ENCODE measurements around the gene UGDH.
"Not testable (repeated sequence)": the region's sequence is repeated elsewhere in the genome, so short reads cannot be mapped to it uniquely, and the experiment has no call there.

The UGDH gene

DNA sequence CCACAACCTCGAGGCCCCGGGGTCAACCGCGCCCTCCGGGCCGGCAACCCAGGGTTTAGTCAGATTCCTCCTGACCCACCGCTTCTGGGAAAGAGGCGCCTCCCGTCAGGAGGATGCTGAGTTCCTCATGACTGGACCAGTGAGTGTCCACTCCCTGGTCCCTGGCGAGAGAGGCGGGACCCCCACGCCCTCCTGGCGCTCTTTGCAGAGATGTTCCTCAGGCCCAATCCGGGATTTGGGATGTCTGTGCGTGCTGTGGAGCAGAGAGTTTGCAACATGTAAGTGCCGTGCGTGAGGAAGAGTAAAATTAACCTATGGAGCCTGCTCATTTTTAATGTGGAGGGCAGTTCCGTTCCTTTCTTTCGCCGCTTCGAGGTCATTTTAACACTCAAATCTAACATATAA is 824 bp upstream of the UGDH start:
- no peak for DNase-seq

GRCh38 chr4:39526765-39527295 is 409 bp downstream of the UGDH start:
- DNase-seq, result no peak

- DNase-seq, result no peak
Measured at GRCh38 chr4:39525822-39526690, 1.2 kb downstream of the UGDH start.

DNA sequence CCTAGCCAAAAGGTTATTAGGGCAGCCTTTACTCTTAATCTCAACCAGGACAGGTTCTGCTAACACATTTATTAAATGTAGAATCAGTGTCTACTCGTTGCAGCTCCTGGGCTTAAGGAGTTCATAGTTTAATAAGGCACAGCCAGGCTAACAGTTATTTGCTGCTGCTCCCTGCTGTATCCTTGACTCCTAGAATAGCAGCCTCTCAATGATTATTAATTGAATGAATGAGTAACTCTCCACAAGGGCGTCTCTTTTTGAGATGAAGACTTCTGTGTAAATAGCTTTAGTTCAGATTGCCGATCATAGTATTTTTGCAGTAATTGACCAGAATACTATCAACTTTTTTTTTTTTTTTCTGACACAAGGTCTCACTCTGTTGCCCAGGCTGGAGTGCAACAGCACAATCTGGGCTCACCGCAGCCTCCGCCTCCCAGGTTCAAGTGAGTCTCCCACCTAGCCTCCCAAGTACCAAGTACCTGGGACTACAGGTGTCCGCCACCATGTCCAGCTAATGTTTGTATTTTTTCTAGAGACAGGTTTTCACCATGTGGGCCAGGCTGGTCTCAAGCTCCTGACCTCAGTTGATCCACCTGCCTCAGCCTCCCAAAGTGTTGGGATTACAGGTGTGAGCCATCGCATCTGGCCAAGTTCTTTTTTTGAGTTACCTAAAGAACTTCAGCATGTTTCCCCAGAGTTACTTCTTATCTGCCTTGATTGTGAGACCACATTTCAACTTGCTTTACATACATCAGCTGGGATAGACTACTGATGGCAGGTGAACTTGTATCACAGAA is 2.9 kb downstream of the UGDH start:
- no peak for DNase-seq

- DNase-seq, result no peak
Measured at GRCh38 chr4:39522068-39522467, 5.2 kb downstream of the UGDH start.

- no peak for DNase-seq
Measured at GRCh38 chr4:39521253-39521919, 5.9 kb downstream of the UGDH start.

DNA sequence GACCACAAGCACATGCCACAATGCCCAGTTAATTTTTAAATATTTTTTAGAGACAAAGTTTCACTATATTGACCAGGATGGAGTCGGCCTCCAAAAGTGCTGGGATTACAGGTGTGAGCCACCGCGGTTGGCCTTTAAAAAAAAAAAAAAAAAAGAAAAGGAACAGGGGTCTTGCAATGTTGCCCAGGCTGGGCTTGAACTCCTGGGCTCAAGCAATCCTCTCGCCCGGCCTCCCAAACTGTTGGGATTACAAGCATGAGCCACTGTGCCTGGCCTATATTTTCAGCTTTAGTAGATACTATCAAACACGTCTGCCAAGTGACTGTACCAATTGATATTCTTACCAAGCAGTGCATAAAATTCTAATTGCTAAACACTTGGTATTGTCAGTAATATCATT is 8.8 kb downstream of the UGDH start:
- no peak for DNase-seq

DNA sequence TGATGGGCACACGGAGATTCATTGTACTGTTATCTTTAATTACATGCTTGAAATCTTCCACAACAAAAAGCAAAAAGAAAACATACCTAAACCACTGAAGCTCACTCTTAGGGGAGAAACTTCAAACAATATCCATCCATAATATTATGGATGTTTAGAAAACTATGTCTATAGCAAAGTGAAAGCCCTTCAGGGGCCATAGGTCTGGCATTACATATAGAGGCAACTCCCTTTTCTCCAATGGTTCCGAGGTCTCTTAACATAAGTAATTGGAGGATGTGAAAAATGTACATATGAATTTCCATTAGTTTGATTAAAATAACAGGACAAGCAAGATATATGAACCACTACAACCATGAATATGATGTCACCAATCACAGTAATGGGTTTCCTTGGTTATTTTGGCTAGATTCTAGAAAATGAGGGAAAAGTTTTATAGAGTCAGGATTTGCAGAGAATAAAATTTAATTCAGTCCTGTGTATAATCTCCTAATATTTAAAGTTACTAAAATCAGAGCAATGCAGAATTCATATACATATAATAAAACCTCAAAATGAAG is 10.8 kb downstream of the UGDH start:
- no peak for DNase-seq

- DNase-seq, result not testable (repeated sequence)
Measured at GRCh38 chr4:39515669-39516401, 11.4 kb downstream of the UGDH start.

DNA sequence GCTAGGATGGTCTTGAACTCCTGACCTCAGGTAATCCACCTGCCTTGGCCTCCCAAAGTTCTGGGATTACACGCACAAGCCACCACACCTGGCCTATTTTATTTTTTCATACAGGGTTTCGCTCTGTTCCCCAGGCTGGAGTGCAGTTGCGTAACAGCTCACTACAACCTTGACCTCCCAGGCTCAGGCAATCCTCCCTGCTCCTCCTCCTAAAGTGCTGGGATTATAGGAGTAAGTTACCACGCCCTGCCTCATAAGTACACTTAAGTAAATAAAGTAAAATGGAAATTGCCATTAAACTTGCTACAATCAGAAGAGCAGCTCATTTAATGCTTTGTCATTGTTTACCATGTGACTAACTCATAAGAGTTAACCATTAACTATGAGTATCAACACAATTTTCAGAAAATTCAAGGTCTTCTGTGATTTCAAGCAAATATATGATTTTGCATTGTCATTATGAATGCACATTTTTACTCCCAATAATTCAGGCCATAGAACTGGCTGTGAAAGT is 12.3 kb downstream of the UGDH start:
- no peak for DNase-seq

GRCh38 chr4:39514266-39514665 is 13.0 kb downstream of the UGDH start:
- not testable (repeated sequence) for DNase-seq

DNA sequence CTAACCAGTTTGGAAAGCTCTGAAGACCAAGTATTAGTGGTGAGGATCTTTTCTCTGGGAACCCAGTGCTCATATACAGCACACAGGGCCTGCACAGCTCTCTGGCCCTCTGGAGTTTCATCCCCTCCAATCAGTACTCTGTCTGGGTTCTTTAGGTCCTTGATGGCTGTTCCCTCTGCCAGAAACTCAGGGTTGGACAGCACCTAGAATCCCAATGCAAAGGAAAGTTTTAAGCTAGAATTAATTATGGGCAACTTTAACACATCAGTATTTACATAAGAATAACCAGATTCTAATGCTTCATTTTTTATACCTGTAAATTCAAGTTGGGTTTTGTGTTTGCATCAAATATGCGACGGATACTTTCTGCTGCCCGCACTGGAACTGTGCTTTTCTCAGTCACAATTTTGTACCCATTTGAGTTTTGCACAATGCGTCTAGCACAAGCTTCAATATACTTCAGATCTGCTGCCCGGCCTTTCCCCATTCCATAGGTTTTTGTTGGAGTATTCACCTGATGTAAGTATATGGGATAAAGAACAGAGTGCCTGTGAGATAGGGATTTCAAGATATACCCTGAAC is 16.8 kb downstream of the UGDH start:
- no peak for DNase-seq

- DNase-seq, result no peak
Measured at GRCh38 chr4:39505581-39505980, 21.7 kb downstream of the UGDH start.

DNA sequence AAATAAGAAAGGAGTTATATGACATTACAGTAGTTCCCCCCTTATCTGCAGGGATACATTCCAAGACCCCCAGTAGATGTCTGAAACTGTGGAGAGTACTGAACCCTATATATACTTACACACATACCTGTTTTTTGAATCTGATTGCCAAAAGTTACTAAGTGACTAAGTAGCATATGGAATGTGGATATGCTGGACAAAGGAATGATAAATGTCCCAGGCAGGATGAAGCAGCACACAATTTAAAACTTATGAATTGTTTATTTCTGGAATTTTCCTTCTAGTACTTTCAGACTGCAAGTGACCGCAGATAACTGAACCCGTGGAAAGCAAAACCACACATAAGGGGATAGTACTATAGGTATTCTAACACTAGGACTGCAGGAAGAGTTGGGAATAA is 22.7 kb downstream of the UGDH start:
- no peak for DNase-seq

DNA sequence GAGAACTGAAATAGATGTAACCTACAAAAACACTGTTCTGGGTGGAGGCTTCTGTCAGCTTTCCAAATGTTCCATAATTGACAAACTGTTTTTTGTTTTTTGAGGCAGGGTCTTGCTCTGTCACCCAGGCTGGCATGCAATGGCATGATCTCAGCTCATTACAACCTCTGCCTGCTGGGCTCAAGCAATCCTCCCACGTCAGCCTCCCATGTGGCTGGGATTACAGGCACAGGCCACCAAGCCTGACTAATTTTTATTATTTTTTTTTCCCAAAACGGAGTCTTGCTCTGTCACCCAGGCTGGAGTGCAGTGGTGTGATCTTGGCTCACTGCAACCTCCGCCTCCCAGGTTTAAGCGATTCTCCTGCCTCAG is 24.6 kb downstream of the UGDH start:
- DNase-seq, result not testable (repeated sequence)

DNA sequence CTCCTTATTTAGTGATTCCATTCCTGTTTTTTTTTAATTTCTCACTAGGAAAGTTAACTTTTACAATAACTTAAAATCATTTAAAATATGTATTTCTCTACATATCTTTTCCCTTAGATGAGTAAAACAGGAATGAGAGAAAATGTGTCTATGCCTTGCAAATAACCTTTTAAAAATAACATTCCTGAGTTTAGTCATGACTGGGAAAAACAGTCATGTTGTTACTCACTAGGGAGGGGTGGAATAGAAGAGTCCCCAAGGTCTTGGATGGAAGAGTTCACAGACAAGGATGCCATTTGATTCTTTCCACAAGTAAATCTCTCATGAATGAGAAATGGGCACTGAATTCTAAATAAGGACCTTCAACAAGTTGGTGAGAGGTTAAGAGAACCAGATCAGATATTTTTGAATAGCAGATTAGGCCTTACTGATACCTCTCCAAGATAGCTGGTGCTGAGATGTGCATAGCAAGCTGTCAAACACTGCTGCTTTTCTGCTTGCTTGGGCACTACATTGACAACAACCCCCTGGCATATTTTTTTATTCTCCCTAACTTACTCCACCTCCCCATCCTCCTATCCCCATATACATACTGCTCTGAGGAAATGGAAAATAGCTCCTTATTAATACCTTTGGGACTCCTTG is 25.1 kb downstream of the UGDH start:
- DNase-seq, result no peak

- no peak for DNase-seq
Measured at GRCh38 chr4:39498727-39499020, 28.6 kb downstream of the UGDH start.

DNA sequence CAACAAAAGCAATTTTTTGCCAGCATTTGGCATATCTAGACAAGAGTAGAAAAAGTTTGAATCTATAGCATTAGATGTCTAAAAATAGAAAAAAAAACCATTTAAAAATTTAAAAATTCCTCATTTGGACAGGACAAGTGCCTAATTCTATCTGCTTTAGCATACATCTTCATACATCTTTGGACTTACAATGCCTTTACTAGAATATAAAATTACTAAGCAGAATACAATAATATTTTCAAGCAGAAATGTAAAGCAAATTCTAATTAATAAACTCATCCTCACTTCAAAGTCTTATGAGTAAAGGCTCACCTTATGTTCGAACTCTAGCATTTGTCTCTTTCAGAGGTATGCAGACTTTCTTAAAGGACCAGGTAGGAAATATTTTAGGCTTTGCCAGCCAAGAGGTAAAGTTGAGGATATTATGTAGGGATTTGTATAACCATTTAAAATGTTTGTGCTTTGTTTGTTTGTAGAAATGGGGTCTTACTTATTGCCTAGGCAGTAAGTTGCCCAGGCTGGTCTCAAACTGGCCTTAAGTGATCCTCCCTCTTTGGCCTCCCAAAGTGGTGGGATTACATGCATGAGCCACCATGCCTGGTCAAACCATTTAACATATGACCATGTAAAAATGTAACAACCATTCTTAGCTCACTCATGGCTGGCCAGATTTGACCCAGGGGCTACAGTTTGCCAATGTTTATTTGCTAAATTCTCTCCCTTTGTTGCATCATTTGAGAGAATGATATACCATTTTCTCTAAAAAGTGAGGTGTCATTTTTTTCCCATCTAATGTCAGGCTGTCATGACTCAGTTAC is 29.1 kb downstream of the UGDH start:
- DNase-seq, result no peak

- no peak for DNase-seq
Measured at GRCh38 chr4:39495446-39496213, 31.6 kb downstream of the UGDH start.

- no peak for DNase-seq
Measured at GRCh38 chr4:39494354-39494753, 32.9 kb downstream of the UGDH start.
